HepG2 (cell line): Measurements from ENCODE around the gene NALCN. TPM values are rescaled to one million over a fixed set of nuclear protein-coding genes. Genes with fewer than 3 reads are reported as not detected.

Experiments used
- ATAC-seq: fragments of 200-7000 bp; cut with Tn5 transposase; 3 replicates; pipeline ENCODE4 v1.9.1; 2020; ENCODE audit warnings: mild to moderate bottlenecking, moderate library complexity
- BruUV-seq: library from RNA; stranded (reverse); fragments of 400-500 nt; replicated peaks from 2 replicates; lab custom pipeline; 2021; lab: Mats Ljungman, UMichigan
- CTCF ChIA-PET: fragments of 300-600 bp; formaldehyde crosslinking; extraction: SDS; loops from one replicate; lab custom pipeline; 2021; ENCODE audit warnings: low total read pairs, inconsistent platforms, low intra/inter-chr PET ratio; lab: Yijun Ruan, JAX
- POLR2A ChIA-PET: fragments of 350-600 bp; sonication (Branson Sonifier 250); formaldehyde crosslinking; loops from one replicate; lab custom pipeline; 2020; ENCODE audit warnings: antibody characterized with exemption, inconsistent platforms; lab: Yijun Ruan, JAX
- DNase-seq: peaks from one replicate; pipeline ENCODE4 v3.0.0-alpha.2; 2015; ENCODE audit warnings: low spot score
- FAIRE-seq: peaks from 3 replicates; lab custom pipeline; 2011; peaks lifted over from hg19 to GRCh38; lab: Jason Lieb, UNC
- H2AFZ ChIP-seq: one replicate; pipeline ENCODE4 v1.6.1; 2011; ENCODE audit warnings: low read length, inconsistent platforms
- H3K27ac ChIP-seq: fragments of 300-600 bp; 3 replicates; pipeline ENCODE4 v1.8.0; 2011; ENCODE audit warnings: mixed run types, mild to moderate bottlenecking, mixed read lengths, low read length, inconsistent platforms; ENCODE audit not compliant: insufficient read depth; ENCODE audit errors: extremely low read length
- H3K27me3 ChIP-seq, 2 experiments: fragments of 200-600 bp in 1 of 2; 2 replicates in 1 of 2; 3 replicates in 1 of 2; pipeline versions ENCODE4 v1.6.0 to v1.8.0; 2011; ENCODE audit warnings: low read length in 2 of 2, mild to moderate bottlenecking in 2 of 2, moderate library complexity in 2 of 2, inconsistent platforms in 1 of 2; ENCODE audit not compliant: insufficient read depth in 2 of 2, control insufficient read depth in 1 of 2
- H3K36me3 ChIP-seq, 2 experiments: fragments of 200-600 bp in 1 of 2; replicated peaks in 1 of 2; 2 replicates in 1 of 2; 3 replicates in 1 of 2; pipeline versions ENCODE4 v1.5.1 to v1.8.0; 2011; ENCODE audit warnings: low read length in 2 of 2, inconsistent platforms in 1 of 2; ENCODE audit not compliant: insufficient read depth in 2 of 2, control insufficient read depth in 1 of 2
- H3K4me1 ChIP-seq: 2 replicates; pipeline ENCODE4 v1.5.1; 2012; ENCODE audit warnings: low read length, inconsistent platforms; ENCODE audit not compliant: insufficient read depth
- H3K4me2 ChIP-seq: 2 replicates; pipeline ENCODE4 v1.6.0; 2011; ENCODE audit warnings: low read depth, low read length, inconsistent platforms
- H3K4me3 ChIP-seq, 3 experiments: fragments of 200-600 bp in 1 of 3; sonication (generic), shearing (Covaris generic) in 1 of 3; replicated peaks in 1 of 3; 2 replicates each; pipeline ENCODE4 v1.5.1; 2011 to 2016; ENCODE audit warnings: low read length in 3 of 3, inconsistent platforms in 2 of 3, low read depth in 2 of 3, mild to moderate bottlenecking in 2 of 3, control low read depth in 1 of 3, mixed read lengths in 1 of 3; ENCODE audit not compliant: insufficient read depth in 1 of 3
- H3K79me2 ChIP-seq: one replicate; pipeline ENCODE4 v1.6.1; 2011; ENCODE audit warnings: low read length, inconsistent platforms; ENCODE audit not compliant: insufficient read depth
- H3K9ac ChIP-seq: 2 replicates; pipeline ENCODE4 v1.6.0; 2011; ENCODE audit warnings: mild to moderate bottlenecking, low read depth, low read length, inconsistent platforms; ENCODE audit not compliant: insufficient read depth
- H3K9me3 ChIP-seq: 2 replicates; pipeline ENCODE4 v1.5.1; 2012; ENCODE audit warnings: mild to moderate bottlenecking, low read length
- H4K20me1 ChIP-seq: 2 replicates; pipeline ENCODE4 v1.6.0; 2011; ENCODE audit warnings: inconsistent platforms, mild to moderate bottlenecking, low read length, moderate library complexity; ENCODE audit not compliant: insufficient read depth
- AHDC1 ChIP-seq: sonication (generic); formaldehyde crosslinking; IDR thresholded peaks from 2 replicates; pipeline ENCODE4 v1.5.1; 2020; ENCODE audit warnings: mild to moderate bottlenecking, missing genetic modification reagents, borderline replicate concordance
- ARHGAP35 ChIP-seq: sonication (generic); formaldehyde crosslinking; IDR thresholded peaks from 2 replicates; pipeline ENCODE4 v1.9.0; 2022; ENCODE audit warnings: mild to moderate bottlenecking, inconsistent platforms, moderate library complexity, missing genetic modification reagents, borderline replicate concordance
- CCAR2 ChIP-seq: fragments of 200-400 bp; formaldehyde crosslinking; optimal IDR thresholded peaks from 2 replicates; pipeline ENCODE3; 2018; ENCODE audit warnings: low read depth, mild to moderate bottlenecking, low read length, moderate library complexity
- IRF9 ChIP-seq: sonication (generic); formaldehyde crosslinking; IDR thresholded peaks from 2 replicates; pipeline ENCODE4 v1.8.0; 2022; ENCODE audit warnings: missing genetic modification reagents, mild to moderate bottlenecking, borderline replicate concordance
- KDM3A ChIP-seq: IDR thresholded peaks from 2 replicates; pipeline ENCODE4 v1.6.1; 2018; ENCODE audit warnings: low read depth, missing compliant biosample characterization
- KLF9 ChIP-seq: IDR thresholded peaks from 2 replicates; pipeline ENCODE4 v1.6.1; 2016; ENCODE audit warnings: low read depth
- PHF20 ChIP-seq: sonication (generic); formaldehyde crosslinking; IDR thresholded peaks from 2 replicates; pipeline ENCODE4 v1.5.0; 2020; ENCODE audit warnings: mild to moderate bottlenecking, missing genetic modification reagents
- SCMH1 ChIP-seq: sonication (generic); formaldehyde crosslinking; IDR thresholded peaks from 2 replicates; pipeline ENCODE4 v1.9.0; 2021; ENCODE audit warnings: missing genetic modification reagents, mild to moderate bottlenecking, borderline replicate concordance
- SRSF1 ChIP-seq: fragments of 200-400 bp; formaldehyde crosslinking; optimal IDR thresholded peaks from 2 replicates; pipeline ENCODE3; 2017; ENCODE audit warnings: mild to moderate bottlenecking, low read depth, low read length, moderate library complexity
- SRSF4 ChIP-seq: fragments of 200-400 bp; formaldehyde crosslinking; IDR thresholded peaks from one replicate; pipeline ENCODE4 v1.6.1; 2018; ENCODE audit warnings: mild to moderate bottlenecking, low read depth, low read length, moderate library complexity; ENCODE audit not compliant: poor library complexity, severe bottlenecking
- ZNF512B ChIP-seq: sonication (generic); formaldehyde crosslinking; IDR thresholded peaks from 2 replicates; pipeline ENCODE4 v1.5.1; 2020; ENCODE audit warnings: missing genetic modification reagents, mild to moderate bottlenecking, borderline replicate concordance
- ZNF781 ChIP-seq: sonication (generic); formaldehyde crosslinking; IDR thresholded peaks from 2 replicates; pipeline ENCODE4 v1.5.1; 2020; ENCODE audit warnings: borderline replicate concordance, mild to moderate bottlenecking, missing genetic modification reagents; ENCODE audit errors: not compliant biosample characterization
- WGBS: methylation state at CpG from one replicate; pipeline ENCODE4 v1.1.6; 2017; ENCODE audit warnings: low lambda C conversion rate; 5-methylcytosine and 5-hydroxymethylcytosine counted together
- in situ Hi-C: cut with HindIII; loops from 2 replicates; pipeline ENCODE4 v1.10.0; 2017; ENCODE audit warnings: low pct_unique_long_range_greater_than_20kb; ENCODE audit not compliant: extremely low pct_ligation_motif_present
- intact Hi-C: fragments of 100-400 bp; cut with micrococcal nuclease; formaldehyde crosslinking; loops from one replicate; pipeline ENCODE4 v1.10.0; 2022; ENCODE audit not compliant: unreplicated experiment
- polyA plus RNA-seq, 8 experiments: library from polyadenylated mRNA; depleted of rRNA in 3 of 8; stranded (reverse) in 7 of 8; unstranded in 1 of 8; fragments of >200 nt; fragmentation: Illumina TruSeq in 4 of 8; extraction: Trizol in 4 of 8; gene quantifications; 2 replicates each; pipeline versions ENCODE4 v1.2.1 to v1.2.3, GENCODE V29; 2011 to 2016; ENCODE audit warnings: low read depth in 4 of 8, missing spikeins in 1 of 8, mixed read lengths in 1 of 8; ENCODE audit not compliant: insufficient read depth in 1 of 8
- total RNA-seq, 5 experiments: library from RNA; depleted of rRNA; stranded (reverse); fragments of >200 nt; fragmentation: Illumina TruSeq; extraction: Trizol; gene quantifications; 2 replicates each; pipeline ENCODE4 v1.2.3, GENCODE V29; 2016; ENCODE audit warnings: low read depth in 1 of 5
- TF ChIP-seq, protein P1 (sequence below): IDR thresholded peaks from 2 replicates; pipeline ENCODE4 v1.6.1; 2018; ENCODE audit warnings: missing genetic modification reagents

The NALCN gene
- total and polyA plus RNA-seq, 2 of the 13 experiments (the other 11 are each of a cell fraction or from before 2014, with no cell fraction given): not detected

GRCh38 chr13:101383595-101383994 lies 32.7 kb downstream of the NALCN start:
- FAIRE-seq (no peak), DNase-seq (no peak), ATAC-seq (no peak)
- in situ Hi-C loops: no loop called here
- Histone ChIP-seq H3K27ac (no peak overlapping the region), H3K9ac (no peak overlapping the region), H3K79me2 (no peaks in the 10 kb centered on the region), H3K4me1 (no peaks in the 10 kb centered on the region), H2AFZ (no peak overlapping the region), H3K9me3 (no peaks in the 10 kb centered on the region), H3K36me3 (no peaks in the 10 kb centered on the region), H3K27me3 (no peaks in the 10 kb centered on the region), H3K4me3 (no peak overlapping the region), H3K4me2 (no peak overlapping the region), H4K20me1 (no peaks in the 10 kb centered on the region)
- POLR2A ChIA-PET: no interaction called here
- WGBS: 1% methylated on average over 2 of the region's 2 CpGs
- CTCF ChIA-PET: no interaction called here
- intact Hi-C loops: no loop called here
- no TSS peak for BruUV-seq
- TF ChIP-seq KLF9 (CRISPR knock-in tag) (no peak), AHDC1 (no peak), IRF9 (CRISPR knock-in tag) (no peak), SRSF4 (no peak), KDM3A (CRISPR knock-in tag) (no peak), PHF20 (CRISPR knock-in tag) (no peak), CCAR2 (no peak), ZNF512B (CRISPR knock-in tag) (no peak), SCMH1 (CRISPR knock-in tag) (no peak), SRSF1 (no peak), ZNF781 (no peak), ARHGAP35 (CRISPR knock-in tag) (no peak)
- TF ChIP-seq, protein P1, sequence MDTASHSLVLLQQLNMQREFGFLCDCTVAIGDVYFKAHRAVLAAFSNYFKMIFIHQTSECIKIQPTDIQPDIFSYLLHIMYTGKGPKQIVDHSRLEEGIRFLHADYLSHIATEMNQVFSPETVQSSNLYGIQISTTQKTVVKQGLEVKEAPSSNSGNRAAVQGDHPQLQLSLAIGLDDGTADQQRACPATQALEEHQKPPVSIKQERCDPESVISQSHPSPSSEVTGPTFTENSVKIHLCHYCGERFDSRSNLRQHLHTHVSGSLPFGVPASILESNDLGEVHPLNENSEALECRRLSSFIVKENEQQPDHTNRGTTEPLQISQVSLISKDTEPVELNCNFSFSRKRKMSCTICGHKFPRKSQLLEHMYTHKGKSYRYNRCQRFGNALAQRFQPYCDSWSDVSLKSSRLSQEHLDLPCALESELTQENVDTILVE (CRISPR knock-in tag): no peak
